HCT116 (cell line): ENCODE measurements around the gene ROBO1. TPM values are rescaled to one million over a fixed set of nuclear protein-coding genes. Genes with fewer than 3 reads are reported as not detected.
"Not testable (repeated sequence)": the region's sequence is repeated elsewhere in the genome, so short reads cannot be mapped to it uniquely, and the experiment has no call there.

Experiments used
- ATAC-seq: fragments of 200-7000 bp; cut with Tn5 transposase; 2 replicates; pipeline ENCODE4 v1.9.1; 2020; ENCODE audit warnings: mild to moderate bottlenecking, moderate library complexity
- BruUV-seq: library from RNA; stranded (reverse); fragments of 400-500 nt; replicated peaks from 2 replicates; lab custom pipeline; 2021; lab: Mats Ljungman, UMichigan
- CTCF ChIA-PET: fragments of 300-600 bp; sonication (Branson Sonifier 250); formaldehyde crosslinking; loops from one replicate; lab custom pipeline; 2021; ENCODE audit warnings: antibody characterized with exemption; lab: Charles Lee
- POLR2A ChIA-PET: fragments of 300-600, 350-600 bp; sonication (Branson Sonifier 250); formaldehyde crosslinking; loops from one replicate; lab custom pipeline; 2021; ENCODE audit warnings: antibody characterized with exemption; lab: Charles Lee
- RAD21 ChIA-PET, 2 experiments: fragments of 300-600 bp; sonication (Branson Sonifier 250); formaldehyde crosslinking; loops; one replicate each; lab custom pipeline; 2023; ENCODE audit warnings: low total read pairs in 2 of 2; ENCODE audit not compliant: uncharacterized antibody in 2 of 2, unreplicated experiment in 2 of 2, low non-redundant PET in 1 of 2; lab: Charles Lee
- DNase-seq: peaks from one replicate; pipeline ENCODE4 v3.0.0-alpha.2; 2010; ENCODE audit warnings: low read depth, low spot score
- H2AFZ ChIP-seq: fragments of 200-600 bp; shearing (Covaris generic), sonication (generic); 2 replicates; pipeline ENCODE4 v1.6.1; 2017; ENCODE audit warnings: low read depth, mixed run types, mixed read lengths, antibody characterized with exemption, low read length; ENCODE audit not compliant: poor library complexity, severe bottlenecking
- H3K27ac ChIP-seq: 2 replicates; pipeline ENCODE4 v1.5.1; 2012; ENCODE audit warnings: low read depth, low read length
- H3K27me3 ChIP-seq: fragments of 200-600 bp; sonication (generic); 2 replicates; pipeline ENCODE4 v1.6.1; 2016; ENCODE audit warnings: mixed run types, low read length, mixed read lengths; ENCODE audit not compliant: insufficient read depth
- H3K36me3 ChIP-seq, 2 experiments: fragments of 200-500 bp in 1 of 2; fragments of 200-600 bp in 1 of 2; sonication (Bioruptor generic) in 1 of 2; sonication (generic) in 1 of 2; 2 replicates each; pipeline versions ENCODE4 v1.5.1 to v1.6.1; 2014 to 2016; ENCODE audit warnings: low read length in 2 of 2, inconsistent platforms in 1 of 2, mixed read lengths in 1 of 2, mixed run types in 1 of 2; ENCODE audit not compliant: insufficient read depth in 2 of 2, control insufficient read depth in 1 of 2
- H3K4me1 ChIP-seq, 2 experiments: fragments of 200-600 bp in 1 of 2; sonication (generic) in 1 of 2; 2 replicates each; pipeline versions ENCODE4 v1.5.1 to v1.6.1; 2012 to 2017; ENCODE audit warnings: low read length in 2 of 2, inconsistent platforms in 1 of 2, mild to moderate bottlenecking in 1 of 2, mixed read lengths in 1 of 2, mixed run types in 1 of 2, moderate library complexity in 1 of 2; ENCODE audit not compliant: insufficient read depth in 2 of 2, control insufficient read depth in 1 of 2
- H3K4me2 ChIP-seq: fragments of 200-600 bp; sonication (generic); 2 replicates; pipeline ENCODE4 v1.6.1; 2017; ENCODE audit warnings: mixed run types, low read length, mixed read lengths
- H3K4me3 ChIP-seq, 2 experiments: fragments of 200-600 bp in 1 of 2; sonication (generic) in 1 of 2; replicated peaks in 1 of 2; 2 replicates each; pipeline ENCODE4 v1.5.1; 2011 to 2016; ENCODE audit warnings: low read length in 2 of 2, control low read depth in 1 of 2, low read depth in 1 of 2, mild to moderate bottlenecking in 1 of 2, mixed read lengths in 1 of 2, mixed run types in 1 of 2
- H3K79me2 ChIP-seq: fragments of 200-600 bp; sonication (generic); 2 replicates; pipeline ENCODE4 v1.6.1; 2017; ENCODE audit warnings: mild to moderate bottlenecking, mixed run types, low read length, moderate library complexity, mixed read lengths; ENCODE audit not compliant: insufficient read depth
- H3K9ac ChIP-seq: fragments of 200-600 bp; sonication (generic); 2 replicates; pipeline ENCODE4 v1.6.1; 2016; ENCODE audit warnings: low read length, mixed read lengths
- H3K9me2 ChIP-seq: fragments of 200-600 bp; sonication (generic), shearing (Covaris generic); 2 replicates; pipeline ENCODE4 v1.6.1; 2017; ENCODE audit warnings: mixed run types, mild to moderate bottlenecking, moderate library complexity; ENCODE audit not compliant: insufficient read depth
- H3K9me3 ChIP-seq, 2 experiments: fragments of 200-500 bp in 1 of 2; fragments of 200-600 bp in 1 of 2; sonication (Bioruptor generic) in 1 of 2; sonication (generic) in 1 of 2; 2 replicates each; pipeline ENCODE4 v1.6.1; 2014 to 2017; ENCODE audit warnings: low read length in 2 of 2, mixed read lengths in 2 of 2, inconsistent platforms in 1 of 2, low read depth in 1 of 2, mild to moderate bottlenecking in 1 of 2, mixed run types in 1 of 2, moderate library complexity in 1 of 2; ENCODE audit not compliant: control insufficient read depth in 1 of 2, insufficient read depth in 1 of 2
- H4K20me1 ChIP-seq: fragments of 200-600 bp; sonication (generic), shearing (Covaris generic); 2 replicates; pipeline ENCODE4 v1.6.1; 2017; ENCODE audit warnings: mixed run types, mild to moderate bottlenecking, moderate library complexity; ENCODE audit not compliant: insufficient read depth
- CBX3 ChIP-seq: IDR thresholded peaks from 2 replicates; pipeline ENCODE4 v1.6.1; 2012; ENCODE audit warnings: low read depth
- YY1 ChIP-seq: IDR thresholded peaks from 2 replicates; pipeline ENCODE4 v1.6.1; 2011; ENCODE audit warnings: low read length, low read depth, moderate library complexity, mild to moderate bottlenecking; ENCODE audit not compliant: insufficient replicate concordance; ENCODE audit errors: extremely low read depth
- ZBTB33 ChIP-seq: IDR thresholded peaks from 2 replicates; pipeline ENCODE4 v1.6.1; 2011; ENCODE audit warnings: mild to moderate bottlenecking, low read length, moderate library complexity; ENCODE audit not compliant: insufficient replicate concordance; ENCODE audit errors: extremely low read depth
- ZNF274 ChIP-seq: fragments of 200-500 bp; sonication (Bioruptor generic); IDR thresholded peaks from 2 replicates; pipeline ENCODE4 v1.6.1; 2014; ENCODE audit warnings: mild to moderate bottlenecking, low read depth, low read length, inconsistent platforms
- intact Hi-C: fragments of 100-400 bp; cut with micrococcal nuclease; formaldehyde crosslinking; loops from 2 replicates; pipeline ENCODE4 v1.10.0; 2022
- total RNA-seq: library from RNA; stranded (reverse); gene quantifications from one replicate; pipeline ENCODE4 v1.2.1, GENCODE V29; 2021; ENCODE audit not compliant: unreplicated experiment

Gene ROBO1
- total RNA-seq, 1 experiment from 2014 or later: 0.27 TPM

GRCh38 chr3:78751266-78751665 is 1016.5 kb downstream of the ROBO1 start:
- ChIA-PET POLR2A (no interaction called here), RAD21 (no interaction called here), CTCF (no interaction called here)
- ATAC-seq: no peak
- Histone ChIP-seq H3K9me2 (no peaks in the 10 kb centered on the region), H3K4me3 (no peak overlapping the region), H3K9ac (no peak overlapping the region), H3K9me3 (peaks cover 0 to 21% of the 10 kb centered on the region in 2 experiments; a peak in 3 of 4 replicates), H2AFZ (no peak overlapping the region), H3K4me2 (no peak overlapping the region), H3K79me2 (no peaks in the 10 kb centered on the region), H3K36me3 (no peaks in the 10 kb centered on the region), H4K20me1 (no peaks in the 10 kb centered on the region), H3K27ac (no peak overlapping the region), H3K4me1 (no peaks in the 10 kb centered on the region), H3K27me3 (no peaks in the 10 kb centered on the region)
- no peak for DNase-seq
- intact Hi-C loops: no loop called here
- no TSS peak for BruUV-seq
- TF ChIP-seq ZBTB33: no peak
- no peak for TF ChIP-seq YY1
- no peak for TF ChIP-seq CBX3
- no peak for TF ChIP-seq ZNF274

- H3K79me2 ChIP-seq, CTCF ChIA-PET, intact Hi-C loops, POLR2A ChIA-PET, H3K27ac ChIP-seq, H2AFZ ChIP-seq, H3K36me3 ChIP-seq, H3K4me2 ChIP-seq, H3K4me1 ChIP-seq, H3K27me3 ChIP-seq, ATAC-seq, H3K4me3 ChIP-seq, H4K20me1 ChIP-seq, H3K9me2 ChIP-seq, H3K9ac ChIP-seq, DNase-seq, BruUV-seq, RAD21 ChIA-PET: not testable (repeated sequence)
- H3K9me3 ChIP-seq: peaks cover 5 to 21% of the 10 kb centered on the region in 2 experiments; a peak in 3 of 4 replicates
These were observed 1017.5 kb downstream of the ROBO1 start for GRCh38 chr3:78750291-78750690.
